ENCODE results near the gene DNAAF5.

Gene DNAAF5

DNA sequence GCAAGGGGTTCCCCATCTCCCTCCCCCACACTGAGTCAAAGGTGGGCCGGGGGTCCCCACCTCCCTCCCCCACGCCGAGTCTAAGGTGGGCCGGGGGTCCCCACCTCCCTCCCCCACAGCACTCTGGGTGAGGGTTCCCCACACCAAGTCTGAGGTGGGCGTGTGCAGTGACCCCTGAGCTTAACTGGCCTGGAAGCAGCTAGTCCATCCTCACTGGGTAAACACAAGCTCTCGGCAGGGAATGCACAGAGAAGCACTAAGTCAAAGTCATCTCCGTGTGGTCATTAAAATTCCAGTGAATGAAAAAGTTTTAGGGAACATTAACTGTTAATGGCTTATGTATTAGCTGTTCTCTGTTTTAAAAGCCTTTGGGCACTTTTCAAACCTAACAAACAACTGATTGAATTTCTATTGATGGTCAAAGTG, 44.3 kb downstream of the DNAAF5 start:
- TF ChIP-seq, protein P1, sequence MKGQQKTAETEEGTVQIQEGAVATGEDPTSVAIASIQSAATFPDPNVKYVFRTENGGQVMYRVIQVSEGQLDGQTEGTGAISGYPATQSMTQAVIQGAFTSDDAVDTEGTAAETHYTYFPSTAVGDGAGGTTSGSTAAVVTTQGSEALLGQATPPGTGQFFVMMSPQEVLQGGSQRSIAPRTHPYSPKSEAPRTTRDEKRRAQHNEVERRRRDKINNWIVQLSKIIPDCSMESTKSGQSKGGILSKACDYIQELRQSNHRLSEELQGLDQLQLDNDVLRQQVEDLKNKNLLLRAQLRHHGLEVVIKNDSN (IDR thresholded peaks at IDR 0.05) = no peak
- TF ChIP-seq YY1 (IDR thresholded peaks at IDR 0.05; ENCODE audit: low read depth) (no peak), ZBTB7A (IDR thresholded peaks at IDR 0.05; ENCODE audit: low read depth) (no peak), EP300 (IDR thresholded peaks at IDR 0.05; ENCODE audit: borderline replicate concordance) (no peak), CREB1 (IDR thresholded peaks at IDR 0.05; ENCODE audit: low read depth) (no peak), FOXM1 (IDR thresholded peaks at IDR 0.05; ENCODE audit: borderline replicate concordance, low read depth) (no peak), TAF1 (IDR thresholded peaks at IDR 0.05; ENCODE audit: low read depth) (no peak), TCF12 (IDR thresholded peaks at IDR 0.05; ENCODE audit: low read depth) (no peak), EGR1 (IDR thresholded peaks at IDR 0.05) (no peak), NFIC (IDR thresholded peaks at IDR 0.05) (no peak), TEAD4 (IDR thresholded peaks at IDR 0.05) (no peak), RAD21 (IDR thresholded peaks at IDR 0.05; ENCODE audit: low read depth) (no peak)
- TF ChIP-seq, protein P2, sequence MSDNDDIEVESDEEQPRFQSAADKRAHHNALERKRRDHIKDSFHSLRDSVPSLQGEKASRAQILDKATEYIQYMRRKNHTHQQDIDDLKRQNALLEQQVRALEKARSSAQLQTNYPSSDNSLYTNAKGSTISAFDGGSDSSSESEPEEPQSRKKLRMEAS (IDR thresholded peaks at IDR 0.05) = no peak
- TF ChIP-seq, protein P3, sequence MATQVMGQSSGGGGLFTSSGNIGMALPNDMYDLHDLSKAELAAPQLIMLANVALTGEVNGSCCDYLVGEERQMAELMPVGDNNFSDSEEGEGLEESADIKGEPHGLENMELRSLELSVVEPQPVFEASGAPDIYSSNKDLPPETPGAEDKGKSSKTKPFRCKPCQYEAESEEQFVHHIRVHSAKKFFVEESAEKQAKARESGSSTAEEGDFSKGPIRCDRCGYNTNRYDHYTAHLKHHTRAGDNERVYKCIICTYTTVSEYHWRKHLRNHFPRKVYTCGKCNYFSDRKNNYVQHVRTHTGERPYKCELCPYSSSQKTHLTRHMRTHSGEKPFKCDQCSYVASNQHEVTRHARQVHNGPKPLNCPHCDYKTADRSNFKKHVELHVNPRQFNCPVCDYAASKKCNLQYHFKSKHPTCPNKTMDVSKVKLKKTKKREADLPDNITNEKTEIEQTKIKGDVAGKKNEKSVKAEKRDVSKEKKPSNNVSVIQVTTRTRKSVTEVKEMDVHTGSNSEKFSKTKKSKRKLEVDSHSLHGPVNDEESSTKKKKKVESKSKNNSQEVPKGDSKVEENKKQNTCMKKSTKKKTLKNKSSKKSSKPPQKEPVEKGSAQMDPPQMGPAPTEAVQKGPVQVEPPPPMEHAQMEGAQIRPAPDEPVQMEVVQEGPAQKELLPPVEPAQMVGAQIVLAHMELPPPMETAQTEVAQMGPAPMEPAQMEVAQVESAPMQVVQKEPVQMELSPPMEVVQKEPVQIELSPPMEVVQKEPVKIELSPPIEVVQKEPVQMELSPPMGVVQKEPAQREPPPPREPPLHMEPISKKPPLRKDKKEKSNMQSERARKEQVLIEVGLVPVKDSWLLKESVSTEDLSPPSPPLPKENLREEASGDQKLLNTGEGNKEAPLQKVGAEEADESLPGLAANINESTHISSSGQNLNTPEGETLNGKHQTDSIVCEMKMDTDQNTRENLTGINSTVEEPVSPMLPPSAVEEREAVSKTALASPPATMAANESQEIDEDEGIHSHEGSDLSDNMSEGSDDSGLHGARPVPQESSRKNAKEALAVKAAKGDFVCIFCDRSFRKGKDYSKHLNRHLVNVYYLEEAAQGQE (IDR thresholded peaks at IDR 0.05; ENCODE audit: low read depth) = no peak

DNA sequence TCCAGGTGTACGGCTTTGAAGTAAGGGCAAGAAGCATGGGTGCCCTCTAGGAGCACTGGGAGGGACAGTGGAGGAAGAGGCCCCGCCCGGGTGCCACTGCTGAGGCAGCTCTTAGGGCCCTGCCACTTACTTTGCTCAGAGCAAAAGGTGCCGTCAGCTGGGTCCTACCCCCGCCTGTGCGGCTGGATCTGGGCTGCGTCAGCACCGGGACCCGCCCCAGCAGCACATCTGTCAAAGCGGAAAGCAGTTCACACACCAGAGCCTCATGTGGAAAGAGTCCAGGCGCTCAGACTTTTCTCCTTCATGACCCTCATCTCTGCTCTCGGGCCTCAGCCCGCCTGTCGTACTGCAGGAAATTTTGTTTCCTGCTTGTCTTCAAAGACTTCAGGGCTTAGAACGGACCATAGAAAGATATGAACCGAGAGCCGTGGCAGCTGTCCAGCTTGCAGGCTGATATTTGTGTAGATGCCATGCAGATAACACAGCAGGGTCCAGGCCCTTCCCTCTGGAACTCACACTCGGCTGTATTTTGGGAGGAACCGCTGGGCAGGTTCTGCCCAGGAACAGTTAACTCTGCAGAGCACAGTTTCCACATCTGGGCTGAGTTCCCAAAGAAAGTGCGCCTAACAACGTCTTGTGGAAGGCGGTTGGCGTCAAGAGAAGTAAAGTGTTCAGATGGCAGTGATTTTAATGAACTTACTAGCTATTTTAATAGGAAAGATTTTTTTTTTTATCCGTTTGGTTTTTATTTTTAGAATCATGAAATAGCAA, 44.9 kb downstream of the DNAAF5 start:
- no peak for TF ChIP-seq NFIC (IDR thresholded peaks at IDR 0.05)
- TF ChIP-seq TAF1 (IDR thresholded peaks at IDR 0.05; ENCODE audit: low read depth) = no peak
- no peak for TF ChIP-seq RAD21 (IDR thresholded peaks at IDR 0.05; ENCODE audit: low read depth)
- no peak for TF ChIP-seq YY1 (IDR thresholded peaks at IDR 0.05; ENCODE audit: low read depth)
- TF ChIP-seq, protein P2 (IDR thresholded peaks at IDR 0.05) = no peak
- no peak for TF ChIP-seq TCF12 (IDR thresholded peaks at IDR 0.05; ENCODE audit: low read depth)
- no peak for TF ChIP-seq CEBPB (IDR thresholded peaks at IDR 0.05)
- no peak for TF ChIP-seq EGR1 (IDR thresholded peaks at IDR 0.05)

DNA sequence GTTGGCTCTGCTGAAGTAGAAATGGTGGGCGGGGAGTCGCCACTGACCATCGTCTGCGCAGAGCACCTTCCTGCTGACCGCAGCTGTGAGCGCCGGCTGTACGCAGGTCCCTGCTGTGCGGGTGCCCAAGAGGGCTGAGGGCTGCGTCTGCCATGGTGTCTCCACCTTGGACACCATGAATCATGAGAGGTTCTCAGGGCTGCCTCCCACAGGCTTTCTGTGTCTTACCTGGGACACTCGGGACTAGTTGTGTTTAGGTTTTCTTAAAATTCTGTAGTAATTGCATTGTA, 45.5 kb downstream of the DNAAF5 start:
- no peak for TF ChIP-seq EGR1 (IDR thresholded peaks at IDR 0.05)

DNA sequence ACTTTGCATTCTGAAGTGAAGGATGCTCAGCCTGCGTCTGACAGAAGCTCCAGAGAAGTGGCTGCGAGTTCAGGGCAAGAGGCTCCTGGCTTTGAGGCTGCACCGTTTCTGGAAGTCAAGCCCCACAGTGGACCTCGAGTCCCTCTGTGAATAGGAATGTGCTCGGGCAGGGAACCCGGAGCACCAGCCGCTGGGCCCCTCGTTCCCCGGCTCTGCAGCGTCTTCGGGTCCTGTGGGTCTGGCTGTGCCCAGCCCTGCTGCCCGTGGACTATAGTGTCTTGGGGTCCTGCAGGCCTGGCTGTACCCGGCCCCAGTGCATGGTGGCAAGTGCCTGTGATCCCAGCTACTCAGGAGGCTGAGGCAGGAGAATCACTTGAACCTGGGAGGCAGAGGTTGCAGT, 45.9 kb downstream of the DNAAF5 start:
- TF ChIP-seq, protein P2 (IDR thresholded peaks at IDR 0.05) = no peak

DNA sequence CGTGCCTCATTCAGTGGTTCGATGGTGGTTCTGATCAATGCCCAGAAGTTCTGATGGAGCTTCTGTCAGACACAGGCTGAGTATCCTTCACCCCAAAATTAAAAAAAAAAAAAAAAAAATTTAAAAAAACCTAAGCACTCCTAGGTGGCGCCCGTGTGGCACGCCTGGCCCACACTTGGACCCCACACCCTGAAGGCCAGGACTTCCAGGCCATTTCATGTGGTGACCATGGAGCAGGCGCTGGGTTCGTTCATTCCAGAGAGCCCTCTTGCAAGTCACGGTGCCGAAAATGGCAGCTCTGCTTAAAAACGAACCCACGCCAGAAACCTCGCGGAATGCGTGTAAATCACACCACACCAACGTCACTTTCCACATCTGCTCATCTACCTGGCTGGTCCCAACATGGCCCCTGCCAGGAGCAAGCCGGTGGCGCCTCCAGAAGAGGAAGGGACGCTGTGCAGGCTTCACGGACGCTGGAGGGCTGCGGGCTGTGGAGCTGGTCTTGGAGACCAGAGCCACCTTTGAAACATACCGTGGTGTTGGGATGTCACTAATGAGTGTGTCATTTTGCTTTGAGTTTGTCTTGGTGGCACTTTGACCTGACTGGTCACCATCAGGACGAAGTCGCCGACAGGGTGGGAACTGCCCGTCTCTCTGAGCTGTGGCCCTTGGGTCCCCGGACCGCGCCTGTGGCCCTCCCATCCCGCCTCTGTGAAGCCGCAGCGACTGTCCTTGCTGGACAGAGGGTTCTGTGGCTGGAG, 46.5 kb downstream of the DNAAF5 start:
- TF ChIP-seq TCF12 (IDR thresholded peaks at IDR 0.05; ENCODE audit: low read depth) = no peak
- no peak for TF ChIP-seq ZBTB7A (IDR thresholded peaks at IDR 0.05; ENCODE audit: low read depth)
- no peak for TF ChIP-seq FOXM1 (IDR thresholded peaks at IDR 0.05; ENCODE audit: borderline replicate concordance, low read depth)
- no peak for TF ChIP-seq TEAD4 (IDR thresholded peaks at IDR 0.05)
- TF ChIP-seq, protein P2 (IDR thresholded peaks at IDR 0.05) = no peak
- no peak for TF ChIP-seq TAF1 (IDR thresholded peaks at IDR 0.05; ENCODE audit: low read depth)
- no peak for TF ChIP-seq EGR1 (IDR thresholded peaks at IDR 0.05)
- no peak for TF ChIP-seq CEBPB (IDR thresholded peaks at IDR 0.05)
- no peak for TF ChIP-seq NFIC (IDR thresholded peaks at IDR 0.05)
- TF ChIP-seq YY1 (IDR thresholded peaks at IDR 0.05; ENCODE audit: low read depth) = no peak
- TF ChIP-seq, protein P3 (IDR thresholded peaks at IDR 0.05; ENCODE audit: low read depth) = no peak
- TF ChIP-seq RAD21 (IDR thresholded peaks at IDR 0.05; ENCODE audit: low read depth) = no peak
- no peak for TF ChIP-seq EP300 (IDR thresholded peaks at IDR 0.05; ENCODE audit: borderline replicate concordance)
- no peak for TF ChIP-seq CREB1 (IDR thresholded peaks at IDR 0.05; ENCODE audit: low read depth)
- TF ChIP-seq, protein P1 (IDR thresholded peaks at IDR 0.05) = no peak

DNA sequence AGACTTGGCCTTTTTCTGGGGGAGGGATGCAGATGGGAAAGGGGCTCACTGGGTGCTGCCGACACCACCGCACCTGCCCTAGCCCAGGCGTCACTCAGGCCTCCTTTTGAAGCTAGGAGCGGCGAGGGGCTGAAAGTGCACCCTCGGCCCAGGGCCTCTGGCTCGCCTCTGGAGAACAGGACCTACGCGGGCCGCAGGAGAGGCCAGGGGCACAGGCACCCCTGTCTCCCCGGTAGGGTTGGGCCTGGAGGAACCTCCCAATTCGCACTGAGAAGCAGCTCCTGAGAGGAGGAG, 47.1 kb downstream of the DNAAF5 start:
- TF ChIP-seq FOXM1 (IDR thresholded peaks at IDR 0.05; ENCODE audit: borderline replicate concordance, low read depth) = no peak
- TF ChIP-seq TAF1 (IDR thresholded peaks at IDR 0.05; ENCODE audit: low read depth) = no peak
- no peak for TF ChIP-seq EGR1 (IDR thresholded peaks at IDR 0.05)
- no peak for TF ChIP-seq NFIC (IDR thresholded peaks at IDR 0.05)
- no peak for TF ChIP-seq YY1 (IDR thresholded peaks at IDR 0.05; ENCODE audit: low read depth)
- TF ChIP-seq CREB1 (IDR thresholded peaks at IDR 0.05; ENCODE audit: low read depth) = no peak
- TF ChIP-seq, protein P3 (IDR thresholded peaks at IDR 0.05; ENCODE audit: low read depth) = no peak
